NOMO-1 (cell line): ENCODE data around the gene UROC1.

ENCODE experiments used
- DNase-seq, 2 experiments: peaks; one replicate each; lab custom pipeline; 2025; ENCODE audit not compliant: unreplicated experiment in 2 of 2; lab: John Stamatoyannopoulos, UW

UROC1 gene

DNA sequence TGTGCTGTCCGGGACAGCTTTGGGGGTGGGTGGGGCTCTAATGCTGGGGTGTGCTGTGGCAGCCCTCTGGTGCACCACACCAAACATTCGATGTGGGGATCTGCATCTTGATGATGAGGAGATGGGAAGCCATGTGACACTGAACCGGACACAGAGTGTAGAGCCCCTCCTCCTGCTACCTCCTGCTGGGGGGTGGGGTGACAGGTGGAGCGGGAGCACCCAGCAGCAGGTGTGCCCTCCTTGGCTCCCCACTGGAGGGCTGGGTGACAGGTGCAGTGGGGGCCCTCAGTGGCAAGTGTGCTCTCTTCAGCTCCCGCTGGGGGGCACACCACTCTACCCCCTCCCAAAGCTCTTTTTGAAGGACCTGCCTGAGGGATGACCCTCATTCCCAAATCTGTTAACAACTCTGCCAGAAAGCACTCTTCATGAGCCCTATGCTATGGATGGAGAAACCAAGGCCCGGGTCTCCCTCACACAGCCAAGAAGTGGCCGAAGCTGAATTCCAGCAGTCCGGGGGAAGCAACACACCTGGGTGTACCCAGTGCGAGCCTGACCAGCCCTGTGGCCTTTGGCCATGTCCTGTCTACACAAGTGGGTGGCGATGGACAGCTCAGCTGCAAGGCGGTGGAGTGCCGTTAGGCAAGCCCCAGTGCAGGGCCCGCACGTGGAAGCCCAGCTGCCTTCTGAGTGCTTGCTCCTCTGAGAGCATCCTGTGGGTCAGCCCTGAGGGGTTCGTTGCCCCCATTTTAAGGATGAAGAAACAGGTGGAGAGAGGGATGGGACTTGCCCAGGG lies 609 bp upstream of the UROC1 start:
- DNase-seq: no peak

GRCh38 chr3:126516936-126517290 lies 660 bp downstream of the UROC1 start:
- DNase-seq: no peak

GRCh38 chr3:126516152-126516935 lies 1.2 kb downstream of the UROC1 start:
- no peak for DNase-seq

DNA sequence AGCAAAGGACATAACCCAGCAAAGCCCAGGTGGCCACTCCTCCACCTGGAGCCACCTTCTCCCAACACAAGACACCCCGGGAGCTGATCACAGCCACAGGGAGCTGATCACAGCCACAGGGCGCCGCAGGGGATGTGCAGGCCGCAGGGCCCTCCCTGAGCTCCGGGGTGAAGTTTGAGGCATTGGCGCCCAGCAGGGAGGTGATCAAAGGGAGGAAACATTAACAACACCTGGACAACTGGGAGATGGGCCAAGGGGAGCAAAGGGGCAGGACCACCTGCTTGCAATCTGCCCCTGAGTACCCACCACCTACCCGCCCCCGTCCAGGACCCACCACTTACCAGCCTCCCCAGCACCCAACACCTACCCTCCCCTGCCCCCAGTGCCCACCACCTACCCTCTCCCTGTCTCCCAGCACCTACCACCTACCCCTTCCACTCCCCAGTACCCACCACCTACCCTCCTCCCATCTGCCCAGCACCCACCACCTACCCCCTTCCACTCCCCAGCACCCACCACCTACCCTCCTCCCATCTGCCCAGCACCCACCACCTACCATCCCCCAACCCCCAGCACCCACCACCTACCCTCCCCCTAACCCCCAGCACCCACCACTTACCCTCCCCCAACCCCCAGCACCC lies 2.4 kb downstream of the UROC1 start:
- no peak for DNase-seq

- no peak for DNase-seq
Measured at GRCh38 chr3:126514161-126514560, 3.4 kb downstream of the UROC1 start.

GRCh38 chr3:126512916-126513650 lies 4.5 kb downstream of the UROC1 start:
- DNase-seq: no peak

- DNase-seq: no peak
Measured at GRCh38 chr3:126512026-126512425, 5.5 kb downstream of the UROC1 start.

GRCh38 chr3:126511291-126511690 lies 6.3 kb downstream of the UROC1 start:
- DNase-seq: no peak

- DNase-seq: no peak
Measured at GRCh38 chr3:126510308-126510910, 7.2 kb downstream of the UROC1 start.

GRCh38 chr3:126509597-126510307 lies 7.8 kb downstream of the UROC1 start:
- no peak for DNase-seq

DNA sequence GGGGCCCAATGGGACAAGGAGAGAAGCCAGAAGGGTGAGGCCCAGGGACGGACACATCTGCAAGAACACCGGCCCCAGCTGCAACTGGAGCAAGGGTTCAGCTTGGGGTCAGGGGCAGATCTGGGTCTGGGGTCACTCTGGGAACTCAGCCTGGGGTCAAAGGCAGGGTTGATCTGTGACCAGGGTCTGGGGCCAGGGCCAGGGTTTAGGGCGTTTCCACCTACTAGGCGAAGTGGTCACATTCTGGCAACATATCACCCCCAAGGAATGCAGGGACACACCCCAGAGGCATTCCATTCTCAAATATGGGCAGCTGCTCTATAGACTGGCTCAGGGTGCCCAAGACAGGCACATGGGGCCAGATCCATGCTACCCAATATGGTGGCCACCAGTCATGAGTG lies 9.0 kb downstream of the UROC1 start:
- DNase-seq: no peak

GRCh38 chr3:126507886-126508285 lies 9.7 kb downstream of the UROC1 start:
- DNase-seq: no peak

GRCh38 chr3:126503701-126504100 lies 13.9 kb downstream of the UROC1 start:
- DNase-seq: no peak

DNA sequence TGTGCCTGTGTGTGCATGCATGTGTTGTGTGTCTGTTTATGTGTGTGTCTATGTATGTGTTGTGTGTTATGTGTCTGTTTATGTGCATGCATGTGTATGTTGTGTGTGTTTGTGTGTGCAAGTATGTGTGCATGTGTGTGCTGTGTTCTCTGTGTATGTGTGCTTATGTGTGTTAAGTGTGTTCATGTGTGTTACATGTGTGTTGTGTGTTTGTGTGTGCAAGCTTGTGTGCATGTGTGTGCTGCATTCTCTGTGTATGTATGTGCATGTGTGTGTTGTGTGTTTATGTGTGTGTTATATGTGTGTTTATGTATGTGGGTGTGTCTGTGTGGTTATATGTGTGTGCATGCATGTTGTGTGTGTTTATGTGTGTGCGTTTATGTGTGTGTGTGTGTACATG lies 14.9 kb downstream of the UROC1 start:
- DNase-seq: no peak

DNA sequence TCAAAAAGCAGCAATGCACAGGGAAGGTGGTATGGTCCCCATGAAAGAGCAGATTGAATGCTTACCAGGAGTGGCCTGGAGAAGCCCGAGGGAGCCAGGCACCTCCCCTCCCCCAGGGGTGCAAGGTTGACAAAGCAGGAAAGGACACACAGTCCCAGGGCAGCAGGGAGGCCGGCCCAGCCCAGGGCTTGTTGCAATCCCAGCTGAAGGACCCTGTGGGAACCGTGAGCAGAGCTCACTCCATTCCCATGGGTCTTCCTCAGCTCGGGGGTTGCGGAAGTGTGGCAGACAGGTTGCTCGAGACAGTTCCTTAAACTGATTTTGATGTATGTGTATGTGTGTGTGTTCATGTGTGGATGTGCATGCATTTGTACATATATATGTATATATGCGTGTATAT lies 15.8 kb downstream of the UROC1 start:
- no peak for DNase-seq

- DNase-seq: no peak
Measured at GRCh38 chr3:126501054-126501453, 16.5 kb downstream of the UROC1 start.

GRCh38 chr3:126500016-126500415 lies 17.6 kb downstream of the UROC1 start:
- DNase-seq: no peak

GRCh38 chr3:126499401-126499800 lies 18.2 kb downstream of the UROC1 start:
- no peak for DNase-seq

DNA sequence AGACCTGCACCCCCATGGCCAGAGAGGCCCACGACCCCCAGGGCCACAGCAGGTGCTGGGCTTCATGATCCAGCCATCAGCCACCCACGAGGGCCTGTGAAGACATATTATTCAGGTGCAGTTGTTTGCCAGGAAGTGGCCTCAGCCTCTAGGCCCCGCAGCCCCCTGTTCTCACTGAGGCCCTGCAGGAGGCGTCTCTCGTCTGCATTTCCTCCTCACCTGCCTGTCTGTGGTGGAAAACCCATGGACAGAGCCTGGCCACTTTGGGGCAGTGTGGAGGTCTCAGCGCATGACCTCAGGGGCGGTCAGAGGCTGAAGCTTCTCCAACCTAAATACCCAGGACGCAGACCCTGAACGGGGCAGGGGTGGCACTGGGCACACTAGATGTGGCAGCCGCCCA lies 18.6 kb downstream of the UROC1 start:
- DNase-seq: no peak

- DNase-seq: no peak
Measured at GRCh38 chr3:126498461-126498860, 19.1 kb downstream of the UROC1 start.
